Panc1 (cell line): ENCODE measurements around the gene LRRC61.

Experiments used
- CTCF ChIP-seq: fragments of 450-650 bp; IDR thresholded peaks from 2 replicates; pipeline ENCODE4 v1.5.1; 2017; ENCODE audit warnings: mild to moderate bottlenecking
- POLR2AphosphoS5 ChIP-seq: IDR thresholded peaks from 2 replicates; pipeline ENCODE4 v1.6.1; 2012; ENCODE audit warnings: mild to moderate bottlenecking, low read depth, low read length, moderate library complexity
- SIN3A ChIP-seq: IDR thresholded peaks from 2 replicates; pipeline ENCODE4 v1.6.1; 2012; ENCODE audit warnings: low read depth, mild to moderate bottlenecking, low read length, moderate library complexity, borderline replicate concordance; ENCODE audit not compliant: insufficient read depth

- TF ChIP-seq CTCF (no peak), POLR2AphosphoS5 (no peak), SIN3A (no peak)
These were observed 36.6 kb downstream of the LRRC61 start for GRCh38 chr7:150359622-150360362.
